ENCODE data around the gene TNIP1.

Gene TNIP1

DNA sequence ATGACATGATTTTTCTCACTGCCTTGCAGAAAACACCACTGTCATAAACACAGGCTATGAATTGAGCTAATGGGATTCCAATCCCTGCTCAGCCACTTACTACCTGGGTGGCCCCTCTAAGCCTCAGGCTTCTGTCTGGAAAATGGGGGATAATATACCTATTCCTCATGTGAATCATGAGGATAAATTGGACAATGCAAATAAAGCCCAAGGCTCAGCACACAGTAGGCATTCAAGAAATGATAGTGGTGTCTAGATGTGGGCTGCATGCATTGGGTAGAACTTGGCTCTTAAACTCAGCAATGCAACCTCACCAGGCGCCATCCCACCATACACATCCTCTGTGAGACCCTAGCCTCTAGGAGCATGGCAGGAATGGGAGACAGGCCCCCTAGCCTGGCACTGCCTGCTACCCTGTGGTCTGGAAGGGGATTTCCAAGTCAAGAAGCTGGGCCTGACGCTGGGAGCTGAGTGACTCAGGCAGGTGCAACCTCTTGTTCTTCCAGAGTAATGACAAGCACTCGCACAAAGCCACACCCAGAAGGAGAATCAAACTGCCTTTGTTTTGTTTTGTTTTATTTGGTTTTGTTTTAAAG lies 2.3 kb upstream of the TNIP1 start:
- peak; percentile 27 for DNase-seq (ENCODE audit: low read depth)

GRCh38 chr5:151082282-151082902 lies 1.6 kb upstream of the TNIP1 start:
- DNase-seq (ENCODE audit: low read depth), result no peak

DNA sequence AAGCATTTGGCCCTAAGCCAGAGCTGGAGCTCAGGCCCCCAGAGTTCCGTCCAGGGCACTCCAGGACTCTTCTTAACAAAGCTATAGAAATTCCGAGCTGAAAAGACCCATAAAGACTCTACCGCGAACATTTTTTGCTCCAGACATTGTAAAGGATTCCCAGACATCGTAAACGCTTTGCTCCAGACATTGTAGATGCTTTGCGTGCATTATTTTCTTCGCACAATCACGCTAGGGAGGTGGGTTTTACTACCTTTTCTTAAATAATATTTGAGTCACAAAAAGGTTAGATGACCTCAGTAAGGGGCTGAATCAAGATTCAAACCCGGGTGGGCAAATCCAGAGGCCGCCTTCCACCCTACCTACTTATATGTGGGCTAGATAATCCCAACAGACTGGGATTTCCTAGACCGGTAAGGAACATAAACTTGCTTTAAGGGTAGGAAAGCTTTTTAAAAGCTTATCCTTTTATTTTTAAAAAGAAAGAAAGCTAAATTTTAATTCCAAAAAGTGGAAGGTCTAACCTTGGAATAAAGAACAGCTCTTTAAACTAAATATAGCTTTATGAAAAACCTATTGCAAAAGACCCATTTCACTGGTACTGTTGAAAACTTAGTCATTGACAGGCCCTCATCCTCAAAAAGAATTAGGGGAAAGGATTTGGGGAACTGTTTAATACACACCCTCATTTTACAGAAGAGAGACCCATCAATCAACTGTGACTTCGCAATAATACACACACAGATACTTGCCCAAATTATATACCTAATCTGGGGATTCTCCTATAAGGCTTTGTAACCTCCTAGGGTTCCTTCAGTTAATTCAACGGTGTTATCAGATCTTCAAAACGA lies 822 bp upstream of the TNIP1 start:
- peak; percentile 44 for DNase-seq (ENCODE audit: low read depth)

DNA sequence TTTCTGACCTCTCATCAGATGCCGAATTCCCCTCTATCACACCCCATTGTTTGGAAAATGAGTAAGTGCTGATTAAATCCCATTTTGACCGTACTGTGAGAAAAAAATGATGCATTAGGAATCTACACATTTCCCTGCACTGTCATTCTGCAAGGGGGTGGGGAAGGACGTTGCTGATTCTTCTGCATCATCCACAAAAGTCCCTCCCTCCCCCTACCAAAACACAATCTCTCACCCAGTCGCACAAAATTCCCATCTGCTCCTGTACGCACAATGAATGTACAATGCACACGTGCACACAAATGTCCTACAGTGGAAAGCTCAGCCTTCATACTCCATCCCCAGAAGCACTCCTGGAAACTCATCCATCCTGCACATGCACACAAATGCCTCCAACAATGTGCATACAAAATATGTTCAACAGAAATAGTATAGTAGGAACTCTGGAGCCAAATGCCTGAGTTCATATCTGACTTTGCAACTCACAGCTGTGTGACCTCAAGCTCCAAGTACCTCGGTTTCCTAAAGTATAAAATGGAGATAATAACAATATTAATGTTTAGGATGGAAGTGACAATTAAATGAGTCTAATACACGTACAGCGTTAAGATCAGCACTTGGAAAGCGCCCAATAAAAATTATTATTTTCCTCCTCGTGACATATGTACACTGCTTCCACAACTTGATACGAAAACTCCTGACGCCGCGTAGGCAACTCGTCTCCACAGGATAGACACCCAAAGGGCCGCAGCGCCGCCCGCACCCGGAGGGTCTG lies 809 bp downstream of the TNIP1 start:
- DNase-seq (ENCODE audit: low read depth), result peak; percentile 39

DNA sequence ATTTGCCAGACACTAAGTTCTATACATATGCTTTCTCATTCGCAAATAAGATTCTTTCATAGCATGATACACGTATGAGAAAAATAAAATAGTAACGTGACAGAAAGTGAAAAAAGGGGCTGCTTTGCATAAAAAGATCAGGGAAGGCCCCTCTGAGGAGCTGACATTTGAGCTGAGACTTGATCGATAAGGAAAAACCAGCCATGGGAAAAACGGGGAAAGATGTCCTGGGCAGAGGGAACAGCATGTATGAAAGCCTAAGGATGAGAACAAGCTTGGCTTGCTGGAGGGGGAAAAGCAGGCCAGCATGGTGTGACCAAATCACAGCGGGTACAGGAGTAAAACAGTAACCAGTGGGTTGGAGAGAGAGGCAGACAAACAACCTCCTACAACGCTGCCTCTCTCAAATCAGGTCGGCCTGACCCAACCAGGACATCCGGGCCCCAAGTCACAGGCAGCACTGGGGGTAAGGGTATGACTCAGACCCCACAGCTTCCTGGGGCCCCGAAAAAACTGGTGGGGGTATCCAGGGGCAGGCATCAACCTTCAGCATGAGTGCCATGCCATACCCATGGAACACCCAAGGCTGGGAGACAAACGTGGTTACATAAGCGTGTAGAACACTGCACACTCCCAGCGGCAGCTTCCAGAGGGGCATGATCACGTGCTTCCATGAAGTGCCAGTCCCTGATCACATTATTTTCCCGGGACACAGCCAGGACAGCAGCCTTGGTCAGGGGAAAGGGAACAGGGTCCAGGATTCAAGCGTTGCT lies 2.2 kb downstream of the TNIP1 start:
- no peak for DNase-seq (ENCODE audit: low read depth)

DNA sequence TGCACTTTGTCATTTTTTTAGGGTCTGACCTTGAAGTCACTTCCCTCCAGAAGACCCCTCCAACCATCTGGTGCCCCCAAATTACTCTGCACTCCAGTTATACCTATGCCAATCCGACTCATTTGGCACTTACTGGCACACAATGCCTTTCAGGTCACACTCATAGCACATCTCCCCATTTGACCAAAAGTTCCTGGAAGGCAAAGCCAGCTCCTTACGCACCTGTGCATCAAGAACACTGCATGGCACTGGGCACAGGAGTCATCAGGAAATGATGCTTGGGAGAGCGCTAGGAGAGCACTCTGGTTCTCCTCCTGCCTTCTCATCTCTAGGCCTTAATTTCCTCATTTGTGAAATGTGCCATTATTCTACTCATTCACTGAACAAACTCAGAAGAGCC lies 2.9 kb downstream of the TNIP1 start:
- no peak for DNase-seq (ENCODE audit: low read depth)

DNA sequence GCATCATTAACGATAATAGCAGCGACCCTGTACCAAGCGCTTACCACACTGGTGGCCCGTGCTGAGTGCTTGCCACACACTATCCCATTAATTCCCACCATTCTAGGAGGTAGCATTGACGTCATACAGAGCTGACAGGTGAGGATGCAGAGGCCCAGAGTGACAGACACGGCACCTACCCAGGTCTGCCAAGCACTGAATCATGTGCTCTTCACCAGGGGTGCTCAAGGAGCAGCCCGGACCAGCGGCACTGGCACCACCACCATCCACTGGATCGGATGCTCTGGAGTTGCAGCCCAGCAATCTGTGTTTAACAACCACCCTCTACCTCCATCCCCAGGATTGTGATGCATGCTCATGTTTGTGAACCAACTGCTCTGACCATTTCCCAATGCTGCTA lies 3.4 kb downstream of the TNIP1 start:
- no peak for DNase-seq (ENCODE audit: low read depth)

DNA sequence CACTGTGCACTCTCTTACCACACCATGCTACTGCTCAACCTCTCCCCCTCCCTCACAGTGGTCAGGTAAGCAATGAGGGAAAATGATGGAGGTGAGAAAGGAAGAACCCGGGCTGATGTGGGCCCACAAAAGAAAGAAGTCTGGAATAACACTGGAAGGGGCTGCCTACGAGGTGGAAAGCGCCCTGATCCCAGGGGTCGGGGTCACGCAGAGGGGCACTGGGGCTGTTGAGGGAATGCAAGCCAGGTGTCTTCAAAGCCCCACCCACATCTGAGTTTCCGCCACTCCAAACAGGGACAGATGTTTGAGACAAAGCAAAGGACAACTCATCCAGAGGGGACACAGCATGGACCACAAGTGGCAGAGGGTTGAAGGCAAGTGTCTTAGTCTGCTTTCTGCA lies 4.2 kb downstream of the TNIP1 start:
- no peak for DNase-seq (ENCODE audit: low read depth)

GRCh38 chr5:151075698-151076331 lies 5.0 kb downstream of the TNIP1 start:
- DNase-seq (ENCODE audit: low read depth), result no peak

GRCh38 chr5:151074557-151074956 lies 6.3 kb downstream of the TNIP1 start:
- DNase-seq (ENCODE audit: low read depth), result no peak

DNA sequence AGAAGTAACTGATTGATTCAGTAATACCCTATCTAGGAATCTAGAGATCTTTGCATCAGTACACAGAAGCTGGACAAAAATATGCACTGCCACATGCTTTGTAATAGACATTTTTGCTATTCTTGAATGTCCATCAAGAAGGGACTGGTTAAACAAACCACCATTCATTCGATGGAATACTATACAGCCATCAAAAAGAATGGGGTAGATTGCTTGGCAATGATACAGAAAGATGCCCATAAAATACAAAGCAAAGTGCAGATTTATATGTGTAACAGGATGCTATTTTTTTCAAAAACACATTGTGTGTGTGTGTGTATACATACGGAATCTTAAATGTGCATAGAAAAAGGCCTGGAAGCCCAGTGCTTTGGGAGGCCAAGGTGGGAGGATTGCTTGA lies 7.6 kb downstream of the TNIP1 start:
- no peak for DNase-seq (ENCODE audit: low read depth)

- DNase-seq (ENCODE audit: low read depth), result peak; percentile 66
These were observed 8.2 kb downstream of the TNIP1 start for GRCh38 chr5:151072630-151073025.

GRCh38 chr5:151071848-151072629 lies 8.8 kb downstream of the TNIP1 start:
- DNase-seq (ENCODE audit: low read depth), result no peak

DNA sequence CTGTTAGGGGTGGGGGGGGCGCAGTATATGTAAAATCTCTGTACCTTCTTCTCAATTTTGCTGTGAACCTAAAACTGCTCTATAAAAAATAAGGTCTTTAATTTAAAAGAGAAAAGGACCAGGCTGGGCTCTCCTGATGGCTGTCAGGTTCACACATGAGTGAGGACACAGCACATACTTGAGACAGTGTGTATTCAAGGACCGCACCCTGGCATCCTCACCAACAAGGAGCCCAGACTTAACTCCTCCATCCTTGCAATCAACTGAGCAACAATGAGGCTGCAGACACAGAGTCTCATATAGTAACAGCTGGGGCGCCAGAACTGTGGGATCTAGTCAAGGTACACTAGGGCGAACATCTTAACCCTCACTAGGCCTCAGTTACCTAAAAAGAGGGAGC lies 9.8 kb downstream of the TNIP1 start:
- no peak for DNase-seq (ENCODE audit: low read depth)

GRCh38 chr5:151070449-151070848 lies 10.4 kb downstream of the TNIP1 start:
- DNase-seq (ENCODE audit: low read depth), result peak; percentile 49

DNA sequence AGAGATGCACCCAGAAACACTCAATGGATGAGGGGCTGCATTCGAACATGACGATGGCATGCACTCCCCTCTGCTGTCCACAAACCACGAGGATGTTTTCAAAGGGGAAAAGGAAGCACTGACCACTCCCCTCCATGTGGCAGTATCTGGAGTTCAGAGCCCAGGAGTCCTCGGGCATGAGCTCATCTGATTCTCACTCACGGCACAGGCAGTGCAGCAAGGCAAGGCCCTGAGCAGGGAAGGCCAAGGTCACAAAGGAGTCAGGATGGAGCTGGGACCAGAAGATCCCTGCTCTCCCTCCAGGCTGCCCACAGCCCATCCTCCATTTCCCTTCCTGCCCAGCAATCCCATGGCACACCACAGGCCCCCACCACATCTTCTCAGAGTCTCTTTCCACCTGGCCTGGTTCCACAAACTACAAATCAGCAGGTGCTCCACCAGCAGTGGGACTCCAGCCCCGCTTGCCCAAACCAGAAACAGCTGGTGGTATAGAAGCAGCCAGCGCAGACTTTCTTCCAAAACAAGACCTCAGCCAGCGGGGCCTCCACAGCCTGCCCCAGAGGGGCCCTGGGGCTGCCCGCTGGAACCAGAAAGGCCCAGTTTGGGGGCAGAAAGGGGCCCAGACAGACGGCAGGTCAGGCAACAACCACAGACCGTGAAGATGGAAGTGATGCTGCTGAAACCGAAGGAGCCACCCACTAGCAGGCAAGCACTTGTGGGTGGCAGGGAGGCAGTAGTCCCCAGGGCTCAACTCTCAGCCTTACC lies 12.2 kb downstream of the TNIP1 start:
- no peak for DNase-seq (ENCODE audit: low read depth)

- DNase-seq (ENCODE audit: low read depth), result no peak
These were observed 13.0 kb downstream of the TNIP1 start for GRCh38 chr5:151067632-151068432.

DNA sequence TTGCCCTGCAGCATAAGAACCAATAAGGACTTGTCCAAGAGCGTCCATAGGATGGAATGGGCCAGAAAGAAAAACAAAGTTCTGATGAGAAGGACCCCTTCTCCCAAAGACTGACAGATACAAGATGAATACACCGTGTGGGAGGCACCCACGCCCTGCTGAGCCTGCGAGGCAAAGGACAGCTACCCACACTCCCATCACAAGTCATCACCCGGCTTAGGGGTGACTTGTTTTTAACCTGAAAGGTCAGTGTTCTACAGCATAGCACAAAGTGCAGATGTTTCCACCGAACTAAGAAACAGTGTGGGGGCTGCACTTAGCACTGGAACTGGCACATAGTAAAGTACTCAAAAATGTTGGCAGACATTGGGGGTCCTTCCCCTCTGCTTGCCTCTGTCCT lies 13.9 kb downstream of the TNIP1 start:
- no peak for DNase-seq (ENCODE audit: low read depth)

DNA sequence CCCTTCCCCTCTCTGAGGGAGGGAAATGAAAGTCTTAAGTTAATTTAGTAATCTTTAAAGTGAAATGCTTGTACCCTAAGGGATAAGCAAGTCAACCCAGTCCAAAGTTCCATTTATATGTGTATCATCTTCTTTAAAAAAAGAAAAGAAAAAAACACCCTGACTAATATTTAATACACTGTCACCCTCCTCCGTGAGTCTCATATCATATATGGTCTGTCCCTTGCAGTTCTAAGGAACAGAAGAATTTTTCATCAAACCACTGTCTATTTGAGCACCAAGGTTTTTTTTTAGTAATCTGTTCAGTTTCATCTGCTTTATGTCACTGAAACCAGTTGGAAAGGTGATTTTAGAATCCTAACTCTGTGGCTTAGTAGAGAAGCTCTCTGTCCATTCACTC lies 15.2 kb downstream of the TNIP1 start:
- DNase-seq (ENCODE audit: low read depth), result no peak
